Measurements from ENCODE around the gene BBS10. TPM values are rescaled to one million over a fixed set of nuclear protein-coding genes. Genes with fewer than 3 reads are reported as not detected.
A peak's percentile ranks its signal among the peaks of the same experiment; 100 is the strongest.

Gene BBS10
- total RNA-seq, 1 donor = 13.8 TPM

GRCh38 chr12:76316468-76316867 lies 31.7 kb downstream of the BBS10 start:
- TF ChIP-seq CTCF (IDR thresholded peaks at IDR 0.05; ENCODE audit: insufficient read depth, low read depth, low read length) = no peak
- H3K4me3 ChIP-seq (ENCODE audit: low read depth, low read length) = no peak overlapping the region
- no peak for DNase-seq (ENCODE audit: low read depth)

DNA sequence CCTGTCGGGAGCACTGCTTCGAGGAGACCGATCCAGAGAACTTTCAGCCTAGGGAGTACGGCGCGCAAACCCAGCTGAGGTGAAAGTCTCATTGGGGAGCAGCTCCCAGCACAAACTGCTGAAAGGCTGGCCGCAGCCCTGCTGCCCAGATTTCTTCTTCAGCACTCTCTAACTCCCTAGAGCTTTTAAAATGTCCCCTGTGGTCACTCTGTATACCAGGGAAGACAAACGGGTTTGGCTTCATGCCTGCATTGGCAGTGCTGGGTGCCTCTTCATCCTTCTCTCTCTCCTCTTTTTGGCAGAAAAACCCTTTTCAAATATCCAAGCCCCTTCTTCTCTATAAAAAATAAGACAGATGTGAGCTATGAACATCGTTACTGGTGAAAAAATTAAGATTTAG lies 34.9 kb downstream of the BBS10 start:
- no peak for TF ChIP-seq CTCF (IDR thresholded peaks at IDR 0.05; ENCODE audit: insufficient read depth, low read depth, low read length)
- no peak for DNase-seq (ENCODE audit: low read depth)
- H3K4me3 ChIP-seq (ENCODE audit: low read depth, low read length) = no peak overlapping the region

DNA sequence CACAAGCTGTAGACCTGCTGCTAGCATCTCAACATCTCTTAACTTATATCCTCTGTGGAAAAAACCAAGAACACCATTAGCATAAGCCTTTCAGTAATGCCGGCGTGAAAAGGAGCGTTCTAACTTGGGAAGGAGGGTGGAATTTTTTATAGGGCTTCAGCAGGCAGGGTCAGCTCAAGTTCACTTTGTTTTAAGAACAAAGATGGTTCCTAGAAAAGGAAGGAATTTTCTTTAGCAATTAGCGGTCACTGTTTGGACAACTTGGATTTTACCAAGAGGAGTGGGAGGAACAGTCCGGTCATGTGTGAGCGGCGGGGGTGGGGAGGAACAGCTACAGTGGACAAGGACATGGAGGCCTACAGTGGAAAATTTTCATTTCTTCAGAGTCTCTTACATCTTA lies 35.9 kb downstream of the BBS10 start:
- TF ChIP-seq CTCF (IDR thresholded peaks at IDR 0.05; ENCODE audit: insufficient read depth, low read depth, low read length) = no peak
- peak; percentile 50 for DNase-seq (ENCODE audit: low read depth)
- no peak overlapping the region for H3K4me3 ChIP-seq (ENCODE audit: low read depth, low read length)

DNA sequence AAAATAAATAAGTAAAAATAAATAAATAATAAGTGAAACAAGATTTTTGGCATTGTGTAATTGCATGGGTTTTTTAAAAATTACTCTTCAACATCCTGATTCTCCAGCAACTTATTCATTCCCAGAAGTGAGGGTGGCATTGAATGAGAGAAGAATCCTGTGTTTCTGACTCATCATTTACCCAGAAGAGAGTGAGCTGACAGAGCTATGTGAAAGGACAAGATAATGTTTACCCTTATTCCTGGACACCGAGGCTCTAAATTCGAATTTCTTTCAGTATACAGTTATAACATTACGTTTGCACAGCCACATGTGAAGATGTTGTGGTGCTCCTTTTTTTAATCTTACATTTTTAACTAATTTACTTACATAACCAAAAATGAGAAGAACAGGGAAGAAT lies 36.4 kb downstream of the BBS10 start:
- DNase-seq (ENCODE audit: low read depth) = peak; percentile 38
- no peak overlapping the region for H3K4me3 ChIP-seq (ENCODE audit: low read depth, low read length)
- no peak for TF ChIP-seq CTCF (IDR thresholded peaks at IDR 0.05; ENCODE audit: insufficient read depth, low read depth, low read length)

- H3K4me3 ChIP-seq (ENCODE audit: low read depth, low read length) = no peak overlapping the region
- DNase-seq (ENCODE audit: low read depth) = no peak
- TF ChIP-seq CTCF (IDR thresholded peaks at IDR 0.05; ENCODE audit: insufficient read depth, low read depth, low read length) = no peak
Measured at GRCh38 chr12:76310110-76310509, 38.1 kb downstream of the BBS10 start.

DNA sequence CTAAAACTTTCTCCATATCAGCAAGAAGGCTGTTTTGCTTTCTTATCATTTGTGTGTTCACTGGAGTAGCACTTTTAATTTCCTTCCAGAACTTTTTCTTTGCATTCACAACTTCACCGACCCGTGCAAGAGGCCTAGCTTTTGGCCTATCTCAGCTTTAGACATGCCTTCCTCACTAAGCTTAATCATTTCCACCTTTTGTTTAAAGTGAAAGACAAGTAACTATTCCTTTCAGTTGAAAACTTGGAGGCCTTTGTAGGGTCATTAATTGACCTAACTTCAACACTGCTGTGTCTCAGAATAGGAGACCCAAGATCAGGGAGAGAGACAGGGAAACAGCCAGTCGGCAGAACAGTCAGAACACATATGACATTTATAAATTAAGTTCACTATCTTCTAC lies 39.3 kb downstream of the BBS10 start:
- DNase-seq (ENCODE audit: low read depth) = no peak
- no peak overlapping the region for H3K4me3 ChIP-seq (ENCODE audit: low read depth, low read length)
- TF ChIP-seq CTCF (IDR thresholded peaks at IDR 0.05; ENCODE audit: insufficient read depth, low read depth, low read length) = no peak

GRCh38 chr12:76307083-76307482 lies 41.1 kb downstream of the BBS10 start:
- H3K4me3 ChIP-seq (ENCODE audit: low read depth, low read length) = no peak overlapping the region
- TF ChIP-seq CTCF (IDR thresholded peaks at IDR 0.05; ENCODE audit: insufficient read depth, low read depth, low read length) = no peak
- DNase-seq (ENCODE audit: low read depth) = no peak

Data from fibroblast of villous mesenchyme (primary cell).